ACHN (cell line): ENCODE results near the gene SLC24A1.
A peak's percentile ranks its signal among the peaks of the same experiment; 100 is the strongest.

Source experiments
- DNase-seq: peaks from one replicate; pipeline ENCODE4 v3.0.0-alpha.2; 2015
- in situ Hi-C: cut with HindIII; loops from 2 replicates; pipeline ENCODE4 v1.10.0; 2017; ENCODE audit warnings: low sequenced_read_pairs, low pct_ligation_motif_present, low pct_unique_long_range_greater_than_20kb

The SLC24A1 gene

GRCh38 chr15:65621638-65622037 is at the start of gene SLC24A1:
Gene SLC24A1 (plus strand): TSS chr15:65621938. CDS start chr15:65624081, 2,143 bp downstream.
- in situ Hi-C loops = no loop called here
- DNase-seq = no peak

- DNase-seq = no peak
- in situ Hi-C loops = no loop called here
Measured at GRCh38 chr15:65571971-65572370, 49.8 kb upstream of the SLC24A1 start.

DNA sequence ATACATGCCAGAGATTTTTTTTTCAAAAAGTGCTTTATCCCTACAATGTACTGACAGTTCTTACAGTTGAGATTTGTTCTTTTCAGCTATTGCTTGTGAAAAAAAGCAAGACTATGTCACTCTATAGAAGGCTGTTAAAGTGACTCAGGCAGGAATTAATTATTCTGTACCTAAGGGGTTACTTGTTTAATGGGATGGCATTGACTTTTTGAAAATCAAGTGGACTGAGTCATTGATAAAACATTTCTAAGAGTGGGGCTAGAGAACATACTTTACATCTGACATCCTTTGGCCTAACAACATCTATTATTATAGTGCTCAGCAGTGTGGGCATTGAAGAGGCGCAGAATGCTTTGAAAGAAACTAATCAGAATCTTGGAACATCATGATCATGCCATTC is 45.1 kb upstream of the SLC24A1 start:
- DNase-seq = peak; percentile 66
- in situ Hi-C loops = no loop called here

DNA sequence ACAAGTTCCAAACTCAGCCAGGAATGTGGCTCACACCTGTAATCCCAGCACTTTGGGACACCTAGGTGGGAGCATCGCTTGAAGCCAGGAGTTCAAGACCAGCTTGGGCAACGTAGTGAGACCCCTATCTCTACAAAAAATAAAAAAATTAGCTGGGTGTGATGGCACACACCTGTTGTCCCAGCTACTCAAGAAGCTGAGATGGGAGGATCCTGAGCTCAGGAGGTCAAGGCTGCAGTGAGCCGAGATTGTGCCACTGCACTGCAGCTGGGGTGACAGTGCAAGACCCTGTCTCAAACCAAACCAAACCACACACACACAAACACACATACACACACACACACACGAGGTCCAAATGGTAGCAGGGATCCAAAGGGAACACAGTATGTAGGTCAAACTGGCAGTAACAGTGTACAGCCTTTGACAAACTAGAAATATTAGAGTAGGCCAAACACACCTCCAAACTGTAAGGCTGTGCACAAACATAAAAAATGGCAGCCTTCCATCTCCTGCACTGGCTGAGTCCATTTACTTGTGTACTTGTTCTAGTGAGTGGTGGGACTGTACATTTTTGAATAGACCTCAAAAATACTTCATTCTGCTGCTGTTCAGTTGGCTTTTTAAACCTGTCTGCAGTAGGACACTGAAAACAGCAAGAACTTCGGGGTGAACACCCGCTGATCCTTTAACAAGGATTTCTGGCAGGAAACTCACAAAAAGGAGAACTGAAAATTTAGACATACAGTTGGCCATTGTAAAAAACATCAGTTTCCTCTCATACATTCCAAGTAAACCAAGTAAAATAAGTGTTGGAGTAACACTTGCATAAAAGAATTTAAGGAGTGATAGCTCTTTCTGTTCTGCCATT is 44.4 kb upstream of the SLC24A1 start:
- no peak for DNase-seq
- in situ Hi-C loops = no loop called here

GRCh38 chr15:65578904-65579728 is 42.6 kb upstream of the SLC24A1 start:
- in situ Hi-C loops = no loop called here
- no peak for DNase-seq

DNA sequence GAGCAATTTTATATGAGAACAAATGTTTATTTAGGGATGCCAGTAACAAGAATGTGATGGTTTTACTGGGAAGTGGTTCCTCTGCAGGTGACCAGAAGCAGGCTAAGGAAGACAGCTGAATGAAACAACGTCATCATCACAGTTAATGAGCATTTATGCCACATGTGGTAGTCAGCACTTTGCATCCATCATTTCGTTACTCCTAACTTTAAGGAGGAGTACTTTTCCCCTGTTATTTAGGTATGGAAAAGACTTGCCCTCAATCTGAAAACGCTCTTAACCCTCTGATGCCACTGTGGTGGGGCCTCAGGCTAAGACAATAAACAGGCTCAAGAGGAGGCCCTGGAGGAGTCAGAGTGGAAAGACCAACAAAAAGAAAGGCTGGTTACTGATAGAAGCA is 42.0 kb upstream of the SLC24A1 start:
- in situ Hi-C loops = no loop called here
- no peak for DNase-seq

DNA sequence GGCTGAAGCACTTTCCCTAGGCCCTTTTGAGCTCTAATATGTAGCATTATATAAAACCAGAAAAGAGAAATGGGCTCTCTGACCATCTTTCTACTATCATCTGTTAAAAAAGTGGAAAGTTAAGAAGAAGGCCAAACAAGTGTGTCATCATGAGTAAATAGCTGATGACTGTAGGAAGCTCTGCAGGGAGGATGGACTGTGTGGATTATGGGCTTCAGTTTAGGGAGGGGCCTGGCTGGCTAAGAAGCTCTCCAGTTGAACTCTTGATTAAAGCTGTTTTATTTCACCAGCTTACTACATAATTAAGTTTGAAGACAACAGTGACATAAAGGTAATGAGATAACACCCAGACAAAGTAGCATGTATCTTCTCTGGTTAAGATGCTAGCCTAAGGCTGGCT is 41.5 kb upstream of the SLC24A1 start:
- in situ Hi-C loops = no loop called here
- DNase-seq = peak; percentile 25

GRCh38 chr15:65583701-65584100 is 38.0 kb upstream of the SLC24A1 start:
- DNase-seq = peak; percentile 29
- in situ Hi-C loops = no loop called here

DNA sequence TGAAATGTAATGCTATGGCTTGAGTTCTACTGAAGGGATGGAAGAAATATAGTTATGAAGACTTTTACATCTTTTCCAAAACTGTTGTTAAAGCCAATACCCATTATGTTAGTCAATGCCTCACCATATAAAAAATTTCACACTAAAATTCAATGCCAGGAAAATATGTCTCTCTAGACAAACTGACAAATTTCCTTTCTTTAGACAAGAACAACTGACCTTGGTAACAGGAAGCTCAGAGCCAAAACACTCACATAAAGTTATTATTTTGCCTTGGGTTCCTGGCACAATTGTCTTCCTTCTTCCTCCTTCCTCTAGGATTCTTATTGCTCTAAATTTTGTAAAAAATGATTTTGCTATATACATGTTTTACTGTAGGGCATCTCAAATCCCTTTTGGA is 37.5 kb upstream of the SLC24A1 start:
- in situ Hi-C loops = no loop called here
- DNase-seq = no peak

DNA sequence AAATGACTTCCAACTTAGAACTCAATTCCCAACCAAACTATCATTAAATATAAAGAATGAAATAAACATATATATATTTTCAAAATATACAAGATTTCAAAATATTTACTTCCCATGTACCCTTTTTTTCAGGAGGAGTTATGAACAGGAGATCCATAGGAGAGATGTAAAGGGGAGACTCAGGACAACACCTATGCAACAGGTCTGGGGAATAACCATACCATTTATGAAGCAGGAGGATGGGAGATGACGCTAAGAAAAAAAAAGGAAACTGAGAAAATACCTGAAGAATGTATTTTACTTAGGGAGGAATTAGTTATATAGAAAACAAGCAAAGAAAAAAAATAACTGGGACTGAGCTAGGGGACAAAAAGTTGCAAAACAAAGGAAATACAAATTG is 34.6 kb upstream of the SLC24A1 start:
- DNase-seq = no peak

GRCh38 chr15:65595960-65596359 is 25.8 kb upstream of the SLC24A1 start:
- in situ Hi-C loops = no loop called here
- peak; percentile 19 for DNase-seq

More for the DNA sequence above, 34.6 kb upstream of the SLC24A1 start:
- in situ Hi-C loops = no loop called here

- in situ Hi-C loops = no loop called here
Measured at GRCh38 chr15:65598468-65598867, 23.3 kb upstream of the SLC24A1 start.

GRCh38 chr15:65599677-65600076 is 22.1 kb upstream of the SLC24A1 start:
- no peak for DNase-seq
- in situ Hi-C loops = no loop called here

More at GRCh38 chr15:65598468-65598867, 23.3 kb upstream of the SLC24A1 start:
- DNase-seq = no peak

- no peak for DNase-seq
- in situ Hi-C loops = no loop called here
Measured at GRCh38 chr15:65603134-65603533, 18.6 kb upstream of the SLC24A1 start.

DNA sequence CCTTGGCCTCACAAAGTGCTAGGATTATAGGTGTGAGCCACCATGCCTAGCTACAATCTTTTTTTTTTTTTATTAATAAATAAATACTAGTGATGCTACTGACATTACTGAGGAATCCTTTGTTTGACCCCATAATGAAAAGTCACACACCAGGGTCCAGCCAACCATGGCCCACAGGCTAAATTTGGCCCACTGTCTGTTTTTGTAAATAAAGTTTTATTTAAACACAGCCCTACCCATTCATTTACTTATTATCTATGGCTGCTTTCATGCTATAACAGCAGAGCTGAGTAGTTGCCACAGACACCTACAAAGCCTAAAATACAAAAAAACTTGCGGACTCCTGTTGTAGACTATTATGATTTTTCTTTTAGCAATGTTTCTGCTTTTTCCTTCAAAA is 18.2 kb upstream of the SLC24A1 start:
- in situ Hi-C loops = no loop called here
- no peak for DNase-seq

- DNase-seq = peak; percentile 94
- in situ Hi-C loops = no loop called here
Measured at GRCh38 chr15:65610871-65611718, 10.6 kb upstream of the SLC24A1 start, which contains the start of gene INTS14. Gene INTS14 (minus strand): TSS chr15:65611131. CDS start chr15:65607380, 3,751 bp downstream.

DNA sequence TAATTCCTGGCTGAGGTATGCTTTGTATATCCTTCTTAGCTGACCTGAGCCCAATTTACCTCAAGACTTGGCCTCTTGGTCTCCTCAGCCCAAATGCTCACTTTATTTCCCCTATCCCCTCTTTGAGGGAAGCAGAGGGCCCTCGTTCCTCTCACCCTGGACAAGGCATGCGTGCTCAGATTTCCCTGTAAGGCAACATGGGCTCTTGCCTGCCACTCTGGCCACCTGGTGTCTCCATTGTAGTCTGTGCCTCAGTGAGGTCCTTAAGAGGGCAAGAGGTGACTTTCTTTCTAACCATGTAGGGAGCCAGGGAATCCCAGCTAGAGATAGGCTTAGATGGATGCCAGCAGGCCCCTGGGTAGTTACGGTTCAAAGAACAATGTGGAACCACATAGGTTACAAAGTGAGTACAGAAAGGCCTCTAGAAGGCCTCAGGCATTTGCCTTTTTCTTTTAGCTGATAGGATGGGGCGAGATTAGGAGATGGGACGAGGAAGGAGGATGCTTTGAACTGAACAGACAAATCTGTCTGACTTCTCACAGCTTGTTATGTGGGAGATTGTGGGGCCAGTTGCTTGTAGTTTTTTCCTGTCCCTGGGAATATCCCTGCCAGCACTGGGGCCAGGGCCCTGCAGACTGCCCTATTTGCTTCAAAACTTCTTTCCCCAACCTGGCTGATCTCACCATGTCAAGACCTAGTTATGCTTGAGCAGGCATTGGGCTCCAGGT is 9.7 kb upstream of the SLC24A1 start:
- in situ Hi-C loops = no loop called here
- DNase-seq = peak; percentile 3

GRCh38 chr15:65612616-65612946 is 9.2 kb upstream of the SLC24A1 start:
- in situ Hi-C loops = no loop called here
- no peak for DNase-seq
